H1 (cell line): ENCODE results near the gene BRD7. TPM values are rescaled to one million over a fixed set of nuclear protein-coding genes. Genes with fewer than 3 reads are reported as not detected.

Experiments
- CTCF ChIA-PET: fragments of 300-600 bp; sonication (Branson Sonifier 250); formaldehyde crosslinking; loops from one replicate; lab custom pipeline; 2021; ENCODE audit not compliant: partially characterized antibody; lab: Charles Lee
- POLR2A ChIA-PET: fragments of 300-600 bp; sonication (Branson Sonifier 250); formaldehyde crosslinking; loops from one replicate; lab custom pipeline; 2021; ENCODE audit warnings: inconsistent platforms; ENCODE audit not compliant: partially characterized antibody; lab: Charles Lee
- DNase-seq, 2 experiments: peaks; one replicate each; pipeline versions ENCODE4 v3.0.0 to v3.0.0-alpha.2; 2010 to 2022; ENCODE audit warnings: low spot score in 2 of 2, low read depth in 1 of 2, mixed read lengths in 1 of 2
- FAIRE-seq: peaks from 2 replicates; lab custom pipeline; 2011; peaks lifted over from hg19 to GRCh38; lab: Jason Lieb, UNC
- H2AFZ ChIP-seq: 2 replicates; pipeline ENCODE4 v1.8.1; 2012; ENCODE audit warnings: low read length, inconsistent platforms
- H2AK5ac ChIP-seq: 2 replicates; pipeline ENCODE4 v1.6.1; 2013; ENCODE audit warnings: low read depth, low read length
- H2BK120ac ChIP-seq: replicated peaks from 2 replicates; pipeline ENCODE3; 2013; ENCODE audit warnings: low read depth, low read length, inconsistent platforms
- H2BK12ac ChIP-seq: 2 replicates; pipeline ENCODE4 v1.6.1; 2013; ENCODE audit warnings: low read depth, low read length
- H2BK15ac ChIP-seq: 2 replicates; pipeline ENCODE4 v1.6.1; 2013; ENCODE audit warnings: low read length
- H2BK20ac ChIP-seq: 2 replicates; pipeline ENCODE4 v1.6.1; 2013; ENCODE audit warnings: low read length
- H2BK5ac ChIP-seq: 2 replicates; pipeline ENCODE4 v1.6.1; 2013; ENCODE audit warnings: low read depth, low read length
- H3K14ac ChIP-seq: 2 replicates; pipeline ENCODE4 v1.6.1; 2013; ENCODE audit warnings: inconsistent platforms; ENCODE audit not compliant: insufficient read length
- H3K18ac ChIP-seq: 2 replicates; pipeline ENCODE4 v1.6.1; 2013; ENCODE audit warnings: low read length; ENCODE audit errors: extremely low read depth
- H3K23ac ChIP-seq: 2 replicates; pipeline ENCODE4 v1.6.1; 2013; ENCODE audit warnings: inconsistent platforms; ENCODE audit not compliant: insufficient read length
- H3K23me2 ChIP-seq: 2 replicates; pipeline ENCODE4 v1.6.1; 2013; ENCODE audit warnings: low read depth, low read length
- H3K27ac ChIP-seq: 2 replicates; pipeline ENCODE4 v1.6.1; 2011; ENCODE audit warnings: low read depth, low read length, inconsistent platforms
- H3K27me3 ChIP-seq, 4 experiments: replicated peaks in 1 of 4; 1 replicate in 1 of 4; 2 replicates in 3 of 4; pipeline versions ENCODE4 v1.6.1 to v1.8.1; 2011 to 2013; ENCODE audit warnings: low read length in 3 of 4, mild to moderate bottlenecking in 3 of 4, inconsistent platforms in 2 of 4, mixed read lengths in 2 of 4, moderate library complexity in 1 of 4; ENCODE audit not compliant: control insufficient read depth in 3 of 4, insufficient read depth in 3 of 4; ENCODE audit errors: extremely low read depth in 1 of 4
- H3K36me3 ChIP-seq, 4 experiments: 2 replicates each; pipeline versions ENCODE4 v1.6.1 to v1.8.1; 2011 to 2013; ENCODE audit warnings: mild to moderate bottlenecking in 4 of 4, low read length in 3 of 4, moderate library complexity in 2 of 4, control low read depth in 1 of 4, inconsistent platforms in 1 of 4; ENCODE audit not compliant: insufficient read depth in 4 of 4, control insufficient read depth in 2 of 4
- H3K4ac ChIP-seq: replicated peaks from 2 replicates; pipeline ENCODE3; 2013; ENCODE audit warnings: low read length, low read depth, mixed read lengths, inconsistent platforms; ENCODE audit not compliant: insufficient read length
- H3K4me1 ChIP-seq, 4 experiments: replicated peaks in 1 of 4; 1 replicate in 1 of 4; 2 replicates in 3 of 4; pipeline versions ENCODE4 v1.6.1 to v1.8.1; 2011 to 2013; ENCODE audit warnings: low read length in 3 of 4, inconsistent platforms in 2 of 4, mixed read lengths in 1 of 4; ENCODE audit not compliant: insufficient read depth in 4 of 4, control insufficient read depth in 3 of 4
- H3K4me2 ChIP-seq, 2 experiments: 2 replicates each; pipeline versions ENCODE4 v1.6.1 to v1.8.1; 2011 to 2013; ENCODE audit warnings: low read depth in 2 of 2, low read length in 2 of 2, control low read depth in 1 of 2, inconsistent platforms in 1 of 2, mild to moderate bottlenecking in 1 of 2; ENCODE audit not compliant: insufficient read depth in 1 of 2
- H3K4me3 ChIP-seq, 4 experiments: fragments of 200-600, 300-600 bp in 1 of 4; sonication (generic), shearing (Covaris generic), sonication (Bioruptor Twin) in 1 of 4; 2 replicates each; pipeline versions ENCODE4 v1.5.1 to v1.8.1; 2011 to 2016; ENCODE audit warnings: low read length in 4 of 4, low read depth in 3 of 4, control low read depth in 2 of 4, inconsistent platforms in 2 of 4, mild to moderate bottlenecking in 2 of 4, mixed read lengths in 1 of 4, moderate library complexity in 1 of 4; ENCODE audit not compliant: insufficient read depth in 2 of 4; ENCODE audit errors: extremely low read depth in 1 of 4
- H3K56ac ChIP-seq: replicated peaks from 2 replicates; pipeline ENCODE3; 2013; ENCODE audit warnings: low read depth, mild to moderate bottlenecking, mixed read lengths, low read length, inconsistent platforms; ENCODE audit not compliant: insufficient read length
- H3K79me1 ChIP-seq: 2 replicates; pipeline ENCODE4 v1.6.1; 2013; ENCODE audit warnings: low read depth, low read length, control low read depth
- H3K79me2 ChIP-seq, 2 experiments: 2 replicates each; pipeline versions ENCODE4 v1.6.1 to v1.8.1; 2012 to 2013; ENCODE audit warnings: low read length in 2 of 2, mild to moderate bottlenecking in 2 of 2, inconsistent platforms in 1 of 2; ENCODE audit not compliant: insufficient read depth in 2 of 2, control insufficient read depth in 1 of 2
- H3K9ac ChIP-seq, 4 experiments: replicated peaks in 1 of 4; 1 replicate in 1 of 4; 2 replicates in 3 of 4; pipeline versions ENCODE4 v1.6.1 to v1.8.1; 2011 to 2013; ENCODE audit warnings: low read depth in 3 of 4, low read length in 3 of 4, control low read depth in 2 of 4, mild to moderate bottlenecking in 2 of 4, moderate library complexity in 2 of 4, inconsistent platforms in 1 of 4; ENCODE audit errors: extremely low read depth in 1 of 4
- H3K9me3 ChIP-seq, 2 experiments: 2 replicates each; pipeline versions ENCODE4 v1.6.1 to v1.8.1; 2012 to 2013; ENCODE audit warnings: mild to moderate bottlenecking in 2 of 2, moderate library complexity in 2 of 2, control low read depth in 1 of 2, inconsistent platforms in 1 of 2, low read depth in 1 of 2, low read length in 1 of 2, mixed read lengths in 1 of 2; ENCODE audit not compliant: insufficient read depth in 2 of 2
- H4K20me1 ChIP-seq, 2 experiments: replicated peaks in 1 of 2; 2 replicates each; pipeline versions ENCODE3 to v1.8.1; 2011 to 2013; ENCODE audit warnings: inconsistent platforms in 2 of 2, low read length in 2 of 2, mild to moderate bottlenecking in 1 of 2; ENCODE audit not compliant: insufficient read depth in 2 of 2, control insufficient read depth in 1 of 2
- H4K5ac ChIP-seq: 2 replicates; pipeline ENCODE4 v1.6.1; 2013; ENCODE audit warnings: low read length, low read depth, mixed read lengths, inconsistent platforms; ENCODE audit not compliant: insufficient read length
- H4K8ac ChIP-seq: 2 replicates; pipeline ENCODE4 v1.8.0; 2013; ENCODE audit warnings: mild to moderate bottlenecking, moderate library complexity, low read length, inconsistent platforms; ENCODE audit not compliant: insufficient read depth; ENCODE audit errors: extremely low read depth
- H4K91ac ChIP-seq: replicated peaks from 2 replicates; pipeline ENCODE3; 2013; ENCODE audit warnings: low read length, mixed read lengths, inconsistent platforms; ENCODE audit not compliant: insufficient read length
- ASH2L ChIP-seq: fragments of 200-600, 300-600 bp; sonication (generic); IDR thresholded peaks from one replicate; pipeline ENCODE4 v1.7.1; 2017; ENCODE audit warnings: low read length
- ATF3 ChIP-seq: IDR thresholded peaks from 2 replicates; pipeline ENCODE4 v1.6.1; 2011; ENCODE audit warnings: low read depth, mild to moderate bottlenecking, low read length; ENCODE audit not compliant: insufficient read depth
- GABPA ChIP-seq: IDR thresholded peaks from 2 replicates; pipeline ENCODE4 v1.6.1; 2011; ENCODE audit warnings: mild to moderate bottlenecking, low read length, moderate library complexity, borderline replicate concordance; ENCODE audit not compliant: insufficient read depth
- JUND ChIP-seq: IDR thresholded peaks from 2 replicates; pipeline ENCODE4 v1.6.1; 2011; ENCODE audit warnings: mild to moderate bottlenecking, improper control_type of control experiment, low read length
- POLR2A ChIP-seq, 2 experiments: IDR thresholded peaks; 1 replicate in 1 of 2; 2 replicates in 1 of 2; pipeline ENCODE4 v1.6.1; 2011; ENCODE audit warnings: low read depth in 2 of 2, low read length in 2 of 2, mild to moderate bottlenecking in 2 of 2; ENCODE audit errors: control extremely low read depth in 1 of 2
- POLR2AphosphoS5 ChIP-seq: IDR thresholded peaks from 2 replicates; pipeline ENCODE4 v1.6.1; 2011; ENCODE audit warnings: low read depth, low read length
- TAF7 ChIP-seq: optimal IDR thresholded peaks from 2 replicates; pipeline ENCODE3; 2011; ENCODE audit warnings: low read depth, mild to moderate bottlenecking, inconsistent platforms, low read length, moderate library complexity, borderline replicate concordance
- TCF12 ChIP-seq: IDR thresholded peaks from 2 replicates; pipeline ENCODE4 v1.6.1; 2011; ENCODE audit warnings: low read depth, mild to moderate bottlenecking, low read length
- WGBS, 2 experiments: shearing (Covaris generic) in 1 of 2; methylation state at CpG; one replicate each; pipeline versions ENCODE4 v1.1.6 to v1.1.7; 2013 to 2015; ENCODE audit warnings: low lambda C conversion rate in 2 of 2, mixed read lengths in 2 of 2, inconsistent platforms in 1 of 2, low coverage in 1 of 2, missing lambda C conversion rate in 1 of 2; ENCODE audit not compliant: insufficient replicate concordance in 2 of 2, insufficient coverage in 1 of 2, insufficient read length in 1 of 2; ENCODE audit errors: extremely low coverage in 1 of 2, missing lambda C conversion rate in 1 of 2; 5-methylcytosine and 5-hydroxymethylcytosine counted together
- polyA plus RNA-seq, 7 experiments: library from polyadenylated mRNA; depleted of rRNA in 3 of 7; stranded (reverse) in 5 of 7; unstranded in 2 of 7; fragments of >200 nt in 5 of 7; fragments of 200-250 nt in 2 of 7; gene quantifications; 1 replicate in 5 of 7; 2 replicates in 1 of 7; 4 replicates in 1 of 7; pipeline versions ENCODE4 v1.2.1 to v1.2.3, GENCODE V29; 2011 to 2013; ENCODE audit warnings: missing spikeins in 2 of 7, mixed read lengths in 2 of 7
- total RNA-seq: library from RNA; stranded (reverse); fragmentation: NEBNext Ultra II Directional; extraction: Animal tissue kit (Norgen Biotek cat#: 25700); gene quantifications from 2 replicates; pipeline ENCODE4 v1.2.1, GENCODE V29; 2021

Gene BRD7
- total and polyA plus RNA-seq, 2 of the 8 experiments (the other 6 are each of a cell fraction or from before 2014, with no cell fraction given): 42.5 to 120 TPM

- no peaks in the 10 kb centered on the region; the same call in 1 of the 2 replicates for H3K79me1 ChIP-seq
- no peaks in the 10 kb centered on the region for H3K79me2 ChIP-seq
- H3K36me3 ChIP-seq: no peaks in the 10 kb centered on the region
- no peak overlapping the region for H4K5ac ChIP-seq
- no peak overlapping the region for H3K18ac ChIP-seq
- FAIRE-seq: no peak
- H3K9ac ChIP-seq: no peak overlapping the region
- H2BK5ac ChIP-seq: no peak overlapping the region
- no peak overlapping the region for H3K23ac ChIP-seq
- H2BK120ac ChIP-seq: no peak overlapping the region
- no peak overlapping the region for H2BK20ac ChIP-seq
- no peaks in the 10 kb centered on the region for H3K23me2 ChIP-seq
- CTCF ChIA-PET: interaction anchor here (1.1 to 2.2 kb wide), 3 partner anchors 11 to 444 kb away, joined by 3 to 13 read pairs (median 3); no protein-coding TSS in a partner anchor
- no peak overlapping the region for H3K4me3 ChIP-seq
- 87% methylated on average over 4 of the region's 5 CpGs; no CpG with 5 or more reads in 1 of the 2 experiments for WGBS, 2 experiments
- H2BK12ac ChIP-seq: no peak overlapping the region
- peaks cover 5 to 6% of the 10 kb centered on the region in 2 experiments; a peak in 3 of 4 replicates for H3K9me3 ChIP-seq
- no peaks in the 10 kb centered on the region for H3K27me3 ChIP-seq
- no peak overlapping the region for H3K4me2 ChIP-seq
- H3K27ac ChIP-seq: no peak overlapping the region
- POLR2A ChIA-PET: no interaction called here
- no peak overlapping the region for H2AFZ ChIP-seq
- DNase-seq: no peak
- no peak overlapping the region for H3K14ac ChIP-seq
- no peak overlapping the region for H3K56ac ChIP-seq
- H3K4me1 ChIP-seq: peaks cover 0 to 5% (median 0%) of the 10 kb centered on the region in 4 experiments; a peak in 1 of 7 replicates
- H3K4ac ChIP-seq: no peak overlapping the region
- H4K20me1 ChIP-seq: peaks cover 0 to 3% of the 10 kb centered on the region in 2 experiments
- H4K91ac ChIP-seq: no peak overlapping the region
- no peak overlapping the region for H4K8ac ChIP-seq
- no peak overlapping the region for H2AK5ac ChIP-seq
- no peak overlapping the region for H2BK15ac ChIP-seq
- TF ChIP-seq ATF3 (no peak), TCF12 (no peak), JUND (no peak), GABPA (no peak), TAF7 (no peak), POLR2A (IDR thresholded peaks at IDR 0.05; ENCODE audit: control extremely low read depth in 1 of 2, low read depth in 2 of 2, low read length in 2 of 2) (no peak), ASH2L (no peak), POLR2AphosphoS5 (no peak)
Measured at GRCh38 chr16:50285406-50286003, 83.3 kb downstream of the BRD7 start.
